IMR-90 (cell line): ENCODE results near the gene OR51Q1. TPM values are rescaled to one million over a fixed set of nuclear protein-coding genes. Genes with fewer than 3 reads are reported as not detected.

Experiments
- ATAC-seq: fragments of 200-7000 bp; cut with Tn5 transposase; 2 replicates; pipeline ENCODE4 v1.9.1; 2020; ENCODE audit warnings: low read depth, mild to moderate bottlenecking, moderate library complexity
- BruUV-seq: library from RNA; stranded (reverse); fragments of 400-500 nt; replicated peaks from 2 replicates; lab custom pipeline; 2021; lab: Mats Ljungman, UMichigan
- CTCF ChIA-PET: fragments of 300-600 bp; formaldehyde crosslinking; extraction: SDS; loops from one replicate; lab custom pipeline; 2021; ENCODE audit warnings: antibody characterized with exemption; lab: Yijun Ruan, JAX
- POLR2A ChIA-PET: fragments of 300-600 bp; sonication (Branson Sonifier 250); formaldehyde crosslinking; loops from one replicate; lab custom pipeline; 2022; ENCODE audit warnings: antibody characterized with exemption; ENCODE audit not compliant: unreplicated experiment; lab: Charles Lee
- DNase-seq: peaks from one replicate; pipeline ENCODE4 v3.0.0; 2013
- H2AFZ ChIP-seq: replicated peaks from 2 replicates; pipeline ENCODE3; 2013; ENCODE audit warnings: low read length, mild to moderate bottlenecking; ENCODE audit not compliant: poor library complexity
- H2AK5ac ChIP-seq: 2 replicates; pipeline ENCODE4 v1.6.1; 2013; ENCODE audit warnings: low read depth, low read length, inconsistent platforms
- H2AK9ac ChIP-seq: replicated peaks from 2 replicates; pipeline ENCODE3; 2013; ENCODE audit warnings: mild to moderate bottlenecking, low read depth, low read length, moderate library complexity; ENCODE audit not compliant: poor library complexity
- H2BK120ac ChIP-seq: 2 replicates; pipeline ENCODE4 v1.6.1; 2013; ENCODE audit warnings: low read depth, low read length, inconsistent platforms
- H2BK15ac ChIP-seq: 3 replicates; pipeline ENCODE4 v1.6.1; 2013; ENCODE audit warnings: low read depth, low read length, inconsistent platforms
- H2BK20ac ChIP-seq: 2 replicates; pipeline ENCODE4 v1.6.1; 2013; ENCODE audit warnings: low read depth, mild to moderate bottlenecking, inconsistent platforms, low read length, moderate library complexity
- H2BK5ac ChIP-seq: 2 replicates; pipeline ENCODE4 v1.6.1; 2013; ENCODE audit warnings: mild to moderate bottlenecking, low read depth, low read length, inconsistent platforms; ENCODE audit not compliant: poor library complexity, severe bottlenecking
- H3K14ac ChIP-seq: replicated peaks from 2 replicates; pipeline ENCODE4 v1.6.1; 2013; ENCODE audit warnings: low read depth, low read length, inconsistent platforms
- H3K18ac ChIP-seq: 2 replicates; pipeline ENCODE4 v1.6.1; 2013; ENCODE audit warnings: low read depth, low read length, control low read depth
- H3K23ac ChIP-seq: 2 replicates; pipeline ENCODE4 v1.6.1; 2013; ENCODE audit warnings: low read depth, low read length, inconsistent platforms
- H3K27ac ChIP-seq: 2 replicates; pipeline ENCODE4 v1.5.1; 2013; ENCODE audit warnings: mild to moderate bottlenecking, control low read depth, low read length; ENCODE audit not compliant: insufficient read depth
- H3K27me3 ChIP-seq: 2 replicates; pipeline ENCODE4 v1.6.1; 2013; ENCODE audit warnings: low read length; ENCODE audit not compliant: control insufficient read depth, insufficient read depth
- H3K36me3 ChIP-seq: 2 replicates; pipeline ENCODE4 v1.6.1; 2013; ENCODE audit warnings: low read length, mixed read lengths; ENCODE audit not compliant: control insufficient read depth, insufficient read depth
- H3K4ac ChIP-seq: 2 replicates; pipeline ENCODE4 v1.6.1; 2013; ENCODE audit warnings: low read depth, low read length, inconsistent platforms
- H3K4me1 ChIP-seq: 2 replicates; pipeline ENCODE4 v1.6.1; 2013; ENCODE audit warnings: low read length, mixed read lengths; ENCODE audit not compliant: control insufficient read depth, insufficient read depth
- H3K4me2 ChIP-seq: 2 replicates; pipeline ENCODE4 v1.6.1; 2013; ENCODE audit warnings: low read depth, mild to moderate bottlenecking, control low read depth, low read length, moderate library complexity
- H3K4me3 ChIP-seq: 2 replicates; pipeline ENCODE4 v1.5.1; 2013; ENCODE audit warnings: low read depth, mild to moderate bottlenecking, control low read depth, low read length, moderate library complexity; ENCODE audit not compliant: insufficient read depth
- H3K56ac ChIP-seq: 2 replicates; pipeline ENCODE4 v1.6.1; 2013; ENCODE audit warnings: low read length, inconsistent platforms; ENCODE audit not compliant: insufficient read depth; ENCODE audit errors: extremely low read depth
- H3K79me1 ChIP-seq, 2 experiments: 2 replicates each; pipeline ENCODE4 v1.6.1; 2013; ENCODE audit warnings: low read length in 2 of 2, inconsistent platforms in 1 of 2, low read depth in 1 of 2
- H3K9ac ChIP-seq: 2 replicates; pipeline ENCODE4 v1.6.1; 2013; ENCODE audit warnings: low read depth, low read length, control low read depth
- H3K9me1 ChIP-seq: 2 replicates; pipeline ENCODE4 v1.6.1; 2013; ENCODE audit warnings: low read length, inconsistent platforms; ENCODE audit not compliant: insufficient read depth
- H3K9me3 ChIP-seq: 2 replicates; pipeline ENCODE4 v1.6.1; 2013; ENCODE audit warnings: low read length; ENCODE audit not compliant: control insufficient read depth, insufficient read depth
- H4K20me1 ChIP-seq: 2 replicates; pipeline ENCODE4 v1.6.1; 2013; ENCODE audit warnings: low read length, inconsistent platforms; ENCODE audit not compliant: insufficient read depth
- H4K5ac ChIP-seq: 2 replicates; pipeline ENCODE4 v1.6.1; 2013; ENCODE audit warnings: mild to moderate bottlenecking, low read depth, low read length, control low read depth
- H4K8ac ChIP-seq, 2 experiments: 2 replicates each; pipeline ENCODE4 v1.6.1; 2013; ENCODE audit warnings: low read depth in 2 of 2, low read length in 2 of 2, control low read depth in 1 of 2, inconsistent platforms in 1 of 2
- H4K91ac ChIP-seq: 2 replicates; pipeline ENCODE4 v1.6.1; 2013; ENCODE audit warnings: low read depth, low read length, inconsistent platforms; ENCODE audit not compliant: insufficient read depth
- CHD1 ChIP-seq: IDR thresholded peaks from 2 replicates; pipeline ENCODE4 v1.6.1; 2012; ENCODE audit warnings: low read depth, low read length, improper control_type of control experiment
- RCOR1 ChIP-seq: IDR thresholded peaks from 2 replicates; pipeline ENCODE4 v1.6.1; 2012; ENCODE audit warnings: mild to moderate bottlenecking, low read length, improper control_type of control experiment; ENCODE audit not compliant: insufficient replicate concordance
- WGBS, 2 experiments: methylation state at CpG; one replicate each; pipeline versions ENCODE4 v1.1.5 to v1.1.7; 2013; ENCODE audit warnings: missing lambda C conversion rate in 2 of 2; ENCODE audit not compliant: insufficient read length in 1 of 2; ENCODE audit errors: extremely low coverage in 2 of 2; 5-methylcytosine and 5-hydroxymethylcytosine counted together
- dilution Hi-C: fragments of 300-500 bp; cut with HindIII; formaldehyde crosslinking; loops from one replicate; pipeline ENCODE4 v1.14.3; 2018; ENCODE audit warnings: low sequenced_read_pairs; ENCODE audit not compliant: unreplicated experiment
- in situ Hi-C: fragments of 300-500 bp; cut with MboI; formaldehyde crosslinking; loops from 3 replicates; pipeline ENCODE4 v1.14.3; 2019; ENCODE audit warnings: low sequenced_read_pairs, inconsistent platforms, mixed read lengths
- intact Hi-C: fragments of 100-400 bp; cut with micrococcal nuclease; formaldehyde crosslinking; loops from 2 replicates; pipeline ENCODE4 v1.10.0; 2022
- polyA plus RNA-seq, 3 experiments: library from polyadenylated mRNA; depleted of rRNA; stranded (reverse); fragments of >200 nt; gene quantifications; 2 replicates each; pipeline ENCODE4 v1.2.3, GENCODE V29; 2012; ENCODE audit warnings: low replicate concordance in 1 of 3
- total RNA-seq: library from RNA; depleted of rRNA; stranded (reverse); fragments of >200 nt; gene quantifications from 2 replicates; pipeline ENCODE4 v1.2.3, GENCODE V29; 2012
- TF ChIP-seq, protein P1 (sequence below): conservative IDR thresholded peaks from 2 replicates; pipeline ENCODE4 v1.5.1; 2012; ENCODE audit warnings: mild to moderate bottlenecking, low read depth, low read length, improper control_type of control experiment

The OR51Q1 gene
- total and polyA plus RNA-seq, 2 of the 4 experiments (the other 2 are of a cell fraction): not detected

DNA sequence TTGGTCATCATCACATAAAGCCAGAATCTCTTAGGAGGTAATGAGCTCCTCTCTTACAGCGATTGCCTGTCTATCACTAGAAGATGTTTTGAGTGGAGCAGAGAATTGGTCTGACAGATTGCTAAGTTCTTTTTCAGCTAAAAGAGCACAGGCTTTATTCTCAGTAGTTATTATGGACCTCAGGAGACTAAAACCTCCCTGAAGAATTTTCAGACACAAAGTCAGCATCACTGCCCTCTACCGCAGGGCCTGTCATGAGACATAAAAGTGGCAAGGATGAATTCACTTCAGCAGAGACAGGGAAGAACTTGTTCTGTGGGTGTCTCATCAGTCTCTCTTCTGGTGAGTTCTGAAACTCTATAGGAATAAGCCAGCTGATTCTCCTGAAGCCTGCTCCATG lies 27.1 kb downstream of the OR51Q1 start, which contains the start of gene OR51I2:
OR51I2 (plus strand) TSS at position 301 of the 400 bp plus-strand sequence. CDS start 4,166 bp downstream, outside the sequence.
- H3K79me1 ChIP-seq: no peaks in the 10 kb centered on the region
- TF ChIP-seq RCOR1 (no peak), CHD1 (no peak)
- TF ChIP-seq, protein P1, sequence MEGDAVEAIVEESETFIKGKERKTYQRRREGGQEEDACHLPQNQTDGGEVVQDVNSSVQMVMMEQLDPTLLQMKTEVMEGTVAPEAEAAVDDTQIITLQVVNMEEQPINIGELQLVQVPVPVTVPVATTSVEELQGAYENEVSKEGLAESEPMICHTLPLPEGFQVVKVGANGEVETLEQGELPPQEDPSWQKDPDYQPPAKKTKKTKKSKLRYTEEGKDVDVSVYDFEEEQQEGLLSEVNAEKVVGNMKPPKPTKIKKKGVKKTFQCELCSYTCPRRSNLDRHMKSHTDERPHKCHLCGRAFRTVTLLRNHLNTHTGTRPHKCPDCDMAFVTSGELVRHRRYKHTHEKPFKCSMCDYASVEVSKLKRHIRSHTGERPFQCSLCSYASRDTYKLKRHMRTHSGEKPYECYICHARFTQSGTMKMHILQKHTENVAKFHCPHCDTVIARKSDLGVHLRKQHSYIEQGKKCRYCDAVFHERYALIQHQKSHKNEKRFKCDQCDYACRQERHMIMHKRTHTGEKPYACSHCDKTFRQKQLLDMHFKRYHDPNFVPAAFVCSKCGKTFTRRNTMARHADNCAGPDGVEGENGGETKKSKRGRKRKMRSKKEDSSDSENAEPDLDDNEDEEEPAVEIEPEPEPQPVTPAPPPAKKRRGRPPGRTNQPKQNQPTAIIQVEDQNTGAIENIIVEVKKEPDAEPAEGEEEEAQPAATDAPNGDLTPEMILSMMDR: no peak
- H3K27ac ChIP-seq: no peak within 1 kb of the TSS
- no peak within 1 kb of the TSS for H4K5ac ChIP-seq
- H3K18ac ChIP-seq: no peak within 1 kb of the TSS
- no peak within 1 kb of the TSS for H3K4me3 ChIP-seq
- WGBS, 2 experiments: no CpG with 5 or more reads among the region's 2 CpGs
- in situ Hi-C loops (no loop called here), intact Hi-C loops (no loop called here), dilution Hi-C loops (no loop called here)
- H2AK9ac ChIP-seq: no peak within 1 kb of the TSS
- CTCF ChIA-PET: no interaction called here
- no peak within 1 kb of the TSS for H3K14ac ChIP-seq
- H3K4ac ChIP-seq: no peak within 1 kb of the TSS
- no peak within 1 kb of the TSS for H3K9ac ChIP-seq
- H3K36me3 ChIP-seq: no peaks in the 10 kb centered on the region
- H4K20me1 ChIP-seq: no peaks in the 10 kb centered on the region
- no peaks in the 10 kb centered on the region for H3K9me3 ChIP-seq
- no peaks in the 10 kb centered on the region for H3K9me1 ChIP-seq
- no peak within 1 kb of the TSS for H3K4me2 ChIP-seq
- no peak for ATAC-seq
- no peak for DNase-seq
- H3K27me3 ChIP-seq: no peaks in the 10 kb centered on the region
- H2BK15ac ChIP-seq: no peak within 1 kb of the TSS
- H2BK120ac ChIP-seq: no peak within 1 kb of the TSS
- H2BK5ac ChIP-seq: no peak within 1 kb of the TSS
- H4K8ac ChIP-seq: no peak within 1 kb of the TSS
- H3K23ac ChIP-seq: no peak within 1 kb of the TSS
- H2BK20ac ChIP-seq: no peak within 1 kb of the TSS
- no peak within 1 kb of the TSS for H2AK5ac ChIP-seq
- POLR2A ChIA-PET: no interaction called here
- H4K91ac ChIP-seq: no peak within 1 kb of the TSS
- no peak within 1 kb of the TSS for H2AFZ ChIP-seq
- no peaks in the 10 kb centered on the region for H3K4me1 ChIP-seq
- H3K56ac ChIP-seq: no peak within 1 kb of the TSS
- no TSS peak for BruUV-seq
